Ishikawa (cell line): ENCODE data around the gene DUSP7.

Experiments
- CEBPB ChIP-seq: IDR thresholded peaks from 2 replicates; pipeline ENCODE4 v1.6.1; 2012
- CREB1 ChIP-seq: IDR thresholded peaks from 2 replicates; pipeline ENCODE4 v1.6.1; 2012; ENCODE audit warnings: low read depth
- EGR1 ChIP-seq: IDR thresholded peaks from 2 replicates; pipeline ENCODE4 v1.6.1; 2012
- EP300 ChIP-seq: IDR thresholded peaks from 2 replicates; pipeline ENCODE4 v1.6.1; 2012; ENCODE audit warnings: borderline replicate concordance
- FOXM1 ChIP-seq: IDR thresholded peaks from 2 replicates; pipeline ENCODE4 v1.6.1; 2012; ENCODE audit warnings: low read depth, borderline replicate concordance
- MAX ChIP-seq: IDR thresholded peaks from 2 replicates; pipeline ENCODE4 v1.6.1; 2012
- NFIC ChIP-seq: IDR thresholded peaks from 2 replicates; pipeline ENCODE4 v1.6.1; 2012
- RAD21 ChIP-seq: IDR thresholded peaks from 2 replicates; pipeline ENCODE4 v1.6.1; 2012; ENCODE audit warnings: low read depth
- REST ChIP-seq: IDR thresholded peaks from 2 replicates; pipeline ENCODE4 v1.6.1; 2012; ENCODE audit warnings: low read depth, mild to moderate bottlenecking
- TAF1 ChIP-seq: IDR thresholded peaks from 2 replicates; pipeline ENCODE4 v1.6.1; 2012; ENCODE audit warnings: low read depth, mild to moderate bottlenecking
- TCF12 ChIP-seq: IDR thresholded peaks from 2 replicates; pipeline ENCODE4 v1.6.1; 2012; ENCODE audit warnings: low read depth
- TEAD4 ChIP-seq: IDR thresholded peaks from 2 replicates; pipeline ENCODE4 v1.6.1; 2012
- USF1 ChIP-seq: IDR thresholded peaks from 2 replicates; pipeline ENCODE4 v1.6.1; 2012
- YY1 ChIP-seq: IDR thresholded peaks from 2 replicates; pipeline ENCODE4 v1.6.1; 2012; ENCODE audit warnings: low read depth
- ZBTB7A ChIP-seq: IDR thresholded peaks from 2 replicates; pipeline ENCODE4 v1.6.1; 2012; ENCODE audit warnings: low read depth

The DUSP7 gene

GRCh38 chr3:52072020-52072419 lies 15.6 kb upstream of the DUSP7 start:
- TF ChIP-seq CEBPB (no peak), REST (no peak), MAX (no peak), ZBTB7A (no peak), RAD21 (no peak), NFIC (no peak), EGR1 (no peak), TAF1 (no peak), TCF12 (no peak), FOXM1 (no peak), EP300 (no peak), CREB1 (no peak), YY1 (no peak), USF1 (no peak), TEAD4 (no peak)

GRCh38 chr3:52070724-52071621 lies 14.6 kb upstream of the DUSP7 start:
- TF ChIP-seq FOXM1 (no peak), CEBPB (no peak), TAF1 (no peak), ZBTB7A (no peak), CREB1 (no peak), EP300 (no peak), MAX (no peak), USF1 (no peak), TCF12 (no peak), TEAD4 (no peak), NFIC (no peak), EGR1 (no peak), REST (no peak), YY1 (no peak)

- TF ChIP-seq CREB1 (no peak), YY1 (no peak), FOXM1 (no peak)
These were observed 13.5 kb upstream of the DUSP7 start for GRCh38 chr3:52069855-52070254.

GRCh38 chr3:52069135-52069534 lies 12.8 kb upstream of the DUSP7 start:
- TF ChIP-seq USF1 (no peak), CEBPB (no peak), TEAD4 (no peak), YY1 (no peak), TCF12 (no peak), TAF1 (no peak), ZBTB7A (no peak), MAX (no peak)

- TF ChIP-seq TEAD4 (no peak), FOXM1 (no peak)
These were observed 12.4 kb upstream of the DUSP7 start for GRCh38 chr3:52068730-52069129.
